Heart left ventricle (tissue), 13 donors: Measurements from ENCODE around the gene NVL.
"Not testable (repeated sequence)": the region's sequence is repeated elsewhere in the genome, so short reads cannot be mapped to it uniquely, and the experiment has no call there.

Experiments used
- CTCF ChIP-seq, 12 donors: fragments of 200-600 bp; sonication (generic) in 4 of 12; IDR thresholded peaks; one replicate each; pipeline versions ENCODE4 v1.5.0 to v1.8.0; 2018 to 2022; ENCODE audit warnings: antibody characterized with exemption in 12 of 12, mild to moderate bottlenecking in 5 of 12
- POLR2A ChIP-seq, 2 donors: fragments of 450-650 bp; IDR thresholded peaks; one replicate each; pipeline ENCODE4 v1.6.1; 2017; ENCODE audit warnings: antibody characterized with exemption in 2 of 2, mild to moderate bottlenecking in 2 of 2, moderate library complexity in 2 of 2
- donor health status: ischemic (EF 13 %, LVEDD 7.1; RV severe dilation, severe dysfunction).
- donor health status: DM: no; HTN: yes; CAD: no.
- donor health status: DM: no; HTN: no; CAD: no.
- donor health status: ischemic (EF 25% LVEDD 6.9; RV normal size, moderate dysfunction).
- donor health status: ischemic (EF 25% LVEDD 5.7; RV mildly dilated, moderate dysfunction).
- donor health status: ischemic (EF 35%, LVEDD 5.7; RV mildly dilated, moderate dysfunction).
- donor health status: nonischemic (EF 11% LVEDD 7.7; RV severe dilation, severe dysfunction).
- donor health status: DM: yes; HTN: yes; CAD: no.
- donor health status: PGD.
- donor health status: ischemic (EF 29% LVEDD 5.4; RV normal size, mild dysfunction).
- donor health status: nonischemic (EF 23%, LVEDD 6.1; RV moderate dilation, normal function).

- TF ChIP-seq CTCF, POLR2A (IDR thresholded peaks at IDR 0.05): not testable (repeated sequence)
These were observed 22.6 kb upstream of the NVL start for GRCh38 chr1:224352436-224353085.
